Measurements from ENCODE around the gene LYPD3.

The LYPD3 gene

DNA sequence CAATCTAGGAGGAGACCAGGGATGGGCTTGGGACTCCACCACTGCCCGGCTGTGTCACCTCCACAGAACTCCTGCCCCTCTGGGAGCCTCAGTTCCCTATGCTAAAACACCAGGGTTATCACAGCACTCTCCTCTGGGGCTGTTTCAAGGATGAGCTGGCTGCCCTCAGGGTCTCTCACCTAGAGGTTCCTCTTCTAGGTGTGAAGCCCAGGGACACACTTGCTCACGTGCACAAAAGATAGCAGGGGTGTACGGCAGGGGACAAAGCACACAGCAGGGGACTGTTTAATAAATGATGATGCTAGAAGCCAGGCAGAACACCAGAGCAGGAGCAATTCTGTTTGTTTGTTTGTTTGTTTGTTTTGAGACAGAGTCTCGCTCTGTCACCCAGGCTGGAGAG is 16.8 kb upstream of the LYPD3 start:
- H3K9me3 ChIP-seq (ENCODE audit: control insufficient read depth, insufficient read depth, low read length): no peaks in the 10 kb centered on the region
- H3K4me3 ChIP-seq (ENCODE audit: low read depth, low read length): no peak overlapping the region
- H3K9ac ChIP-seq (ENCODE audit: low read depth, low read length): no peak overlapping the region
- H3K36me3 ChIP-seq (ENCODE audit: control insufficient read depth, insufficient read depth, low read length): no peaks in the 10 kb centered on the region
- no peaks in the 10 kb centered on the region for H3K27me3 ChIP-seq (ENCODE audit: control insufficient read depth, insufficient read depth, low read length)
- no peaks in the 10 kb centered on the region for H3K4me1 ChIP-seq (ENCODE audit: control insufficient read depth, insufficient read depth, low read length)

DNA sequence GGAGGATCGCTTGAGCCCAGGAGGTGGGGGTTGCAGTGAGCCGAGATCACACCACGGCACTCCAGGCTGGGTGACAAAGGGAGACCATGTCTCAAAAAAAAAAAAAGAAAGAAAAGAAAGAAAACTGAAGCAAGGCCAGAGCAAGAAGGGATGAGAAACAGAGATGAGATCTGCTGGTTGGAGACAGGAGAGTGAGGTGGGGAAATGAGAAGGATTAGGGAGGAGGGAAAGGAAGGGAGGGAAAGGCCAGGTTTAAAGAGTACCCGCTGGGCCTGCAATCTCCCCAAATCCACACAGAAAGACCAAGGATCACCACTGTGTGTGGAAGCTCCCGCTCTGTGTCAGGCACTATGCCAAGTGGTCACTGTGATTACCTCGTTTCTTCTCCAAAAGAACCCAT is 16.3 kb upstream of the LYPD3 start:
- Histone ChIP-seq H3K36me3 (ENCODE audit: control insufficient read depth, insufficient read depth, low read length) (no peaks in the 10 kb centered on the region), H3K4me3 (ENCODE audit: low read depth, low read length) (no peak overlapping the region), H3K9me3 (ENCODE audit: control insufficient read depth, insufficient read depth, low read length) (no peaks in the 10 kb centered on the region), H3K27me3 (ENCODE audit: control insufficient read depth, insufficient read depth, low read length) (no peaks in the 10 kb centered on the region), H3K4me1 (ENCODE audit: control insufficient read depth, insufficient read depth, low read length) (no peaks in the 10 kb centered on the region), H3K9ac (ENCODE audit: low read depth, low read length) (no peak overlapping the region)

- Histone ChIP-seq H3K4me1 (ENCODE audit: control insufficient read depth, insufficient read depth, low read length) (no peaks in the 10 kb centered on the region), H3K9ac (ENCODE audit: low read depth, low read length) (no peak overlapping the region), H3K9me3 (ENCODE audit: control insufficient read depth, insufficient read depth, low read length) (no peaks in the 10 kb centered on the region), H3K27me3 (ENCODE audit: control insufficient read depth, insufficient read depth, low read length) (no peaks in the 10 kb centered on the region), H3K4me3 (ENCODE audit: low read depth, low read length) (no peak overlapping the region), H3K36me3 (ENCODE audit: control insufficient read depth, insufficient read depth, low read length) (no peaks in the 10 kb centered on the region)
Observed at GRCh38 chr19:43480574-43480973, 15.2 kb upstream of the LYPD3 start.

GRCh38 chr19:43479961-43480561 is 14.7 kb upstream of the LYPD3 start:
- H3K9me3 ChIP-seq (ENCODE audit: control insufficient read depth, insufficient read depth, low read length): no peaks in the 10 kb centered on the region

GRCh38 chr19:43479226-43479625 is 13.8 kb upstream of the LYPD3 start:
- H3K4me1 ChIP-seq (ENCODE audit: control insufficient read depth, insufficient read depth, low read length): no peaks in the 10 kb centered on the region
- H3K4me3 ChIP-seq (ENCODE audit: low read depth, low read length): no peak overlapping the region
- peaks cover 4% of the 10 kb centered on the region for H3K27me3 ChIP-seq (ENCODE audit: control insufficient read depth, insufficient read depth, low read length)
- H3K36me3 ChIP-seq (ENCODE audit: control insufficient read depth, insufficient read depth, low read length): no peaks in the 10 kb centered on the region
- H3K9me3 ChIP-seq (ENCODE audit: control insufficient read depth, insufficient read depth, low read length): no peaks in the 10 kb centered on the region
- no peak overlapping the region for H3K9ac ChIP-seq (ENCODE audit: low read depth, low read length)

More at GRCh38 chr19:43479961-43480561, 14.7 kb upstream of the LYPD3 start:
- Histone ChIP-seq H3K9ac (ENCODE audit: low read depth, low read length) (no peak overlapping the region), H3K27me3 (ENCODE audit: control insufficient read depth, insufficient read depth, low read length) (no peaks in the 10 kb centered on the region), H3K36me3 (ENCODE audit: control insufficient read depth, insufficient read depth, low read length) (no peaks in the 10 kb centered on the region), H3K4me3 (ENCODE audit: low read depth, low read length) (no peak overlapping the region), H3K4me1 (ENCODE audit: control insufficient read depth, insufficient read depth, low read length) (no peaks in the 10 kb centered on the region)

DNA sequence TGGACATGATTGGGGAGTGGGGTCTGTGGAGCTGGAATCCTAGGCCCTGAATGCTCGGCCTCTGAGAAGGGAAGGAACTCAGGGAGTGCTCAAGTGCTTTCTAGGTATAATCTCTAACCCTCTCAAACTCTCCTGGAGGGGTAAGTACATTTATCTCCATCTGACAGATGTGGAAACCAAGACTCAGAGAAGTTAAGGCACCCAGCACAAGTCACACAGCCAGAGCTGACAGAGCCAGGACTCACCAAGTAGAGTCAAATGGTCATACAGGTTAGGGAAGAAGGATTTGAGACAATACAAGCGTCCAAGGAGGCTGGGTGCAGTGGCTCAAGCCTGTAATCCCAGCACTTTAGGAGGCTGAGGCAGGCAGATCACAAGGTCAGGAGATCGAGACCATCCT is 12.9 kb upstream of the LYPD3 start:
- peaks cover 5% of the 10 kb centered on the region for H3K27me3 ChIP-seq (ENCODE audit: control insufficient read depth, insufficient read depth, low read length)
- H3K9me3 ChIP-seq (ENCODE audit: control insufficient read depth, insufficient read depth, low read length): no peaks in the 10 kb centered on the region
- H3K9ac ChIP-seq (ENCODE audit: low read depth, low read length): no peak overlapping the region
- H3K4me1 ChIP-seq (ENCODE audit: control insufficient read depth, insufficient read depth, low read length): no peaks in the 10 kb centered on the region
- H3K4me3 ChIP-seq (ENCODE audit: low read depth, low read length): no peak overlapping the region
- H3K36me3 ChIP-seq (ENCODE audit: control insufficient read depth, insufficient read depth, low read length): no peaks in the 10 kb centered on the region

- Histone ChIP-seq H3K9me3 (ENCODE audit: control insufficient read depth, insufficient read depth, low read length) (no peaks in the 10 kb centered on the region), H3K4me3 (ENCODE audit: low read depth, low read length) (no peak overlapping the region), H3K9ac (ENCODE audit: low read depth, low read length) (no peak overlapping the region), H3K27me3 (ENCODE audit: control insufficient read depth, insufficient read depth, low read length) (peaks cover 7% of the 10 kb centered on the region), H3K4me1 (ENCODE audit: control insufficient read depth, insufficient read depth, low read length) (no peaks in the 10 kb centered on the region), H3K36me3 (ENCODE audit: control insufficient read depth, insufficient read depth, low read length) (no peaks in the 10 kb centered on the region)
Observed at GRCh38 chr19:43476606-43477005, 11.2 kb upstream of the LYPD3 start.

GRCh38 chr19:43474986-43475705 is 9.7 kb upstream of the LYPD3 start:
- Histone ChIP-seq H3K36me3 (ENCODE audit: control insufficient read depth, insufficient read depth, low read length) (no peaks in the 10 kb centered on the region), H3K27me3 (ENCODE audit: control insufficient read depth, insufficient read depth, low read length) (peaks cover 7% of the 10 kb centered on the region), H3K9me3 (ENCODE audit: control insufficient read depth, insufficient read depth, low read length) (no peaks in the 10 kb centered on the region), H3K9ac (ENCODE audit: low read depth, low read length) (no peak overlapping the region), H3K4me3 (ENCODE audit: low read depth, low read length) (peak overlapping the region; percentile 56), H3K4me1 (ENCODE audit: control insufficient read depth, insufficient read depth, low read length) (no peaks in the 10 kb centered on the region)

GRCh38 chr19:43474487-43474886 is 9.1 kb upstream of the LYPD3 start:
- Histone ChIP-seq H3K27me3 (ENCODE audit: control insufficient read depth, insufficient read depth, low read length) (peaks cover 7% of the 10 kb centered on the region), H3K9ac (ENCODE audit: low read depth, low read length) (no peak overlapping the region), H3K4me3 (ENCODE audit: low read depth, low read length) (peak overlapping the region; percentile 40)

DNA sequence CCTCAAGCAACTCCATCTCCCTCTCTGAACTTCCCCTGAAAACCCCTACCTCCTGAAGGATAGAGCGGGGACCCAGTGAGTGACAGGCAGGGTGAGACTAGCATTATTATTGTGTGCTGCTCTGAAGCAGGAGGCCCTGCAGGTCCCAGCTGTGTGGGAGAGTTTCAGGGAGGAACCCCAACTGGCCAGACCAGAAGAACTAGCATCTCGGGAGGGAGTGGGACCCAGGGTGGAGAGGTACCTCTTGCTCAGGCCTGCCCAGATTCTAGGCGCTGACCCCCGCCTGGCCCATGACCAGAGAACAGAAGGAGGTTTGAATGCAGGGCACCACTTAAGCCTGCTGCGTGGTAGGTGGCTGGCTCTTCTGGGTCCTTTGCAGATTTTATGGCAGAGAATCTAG is 5.7 kb upstream of the LYPD3 start:
- H3K9ac ChIP-seq (ENCODE audit: low read depth, low read length): no peak overlapping the region

More at GRCh38 chr19:43474487-43474886, 9.1 kb upstream of the LYPD3 start:
- no peaks in the 10 kb centered on the region for H3K36me3 ChIP-seq (ENCODE audit: control insufficient read depth, insufficient read depth, low read length)
- no peaks in the 10 kb centered on the region for H3K9me3 ChIP-seq (ENCODE audit: control insufficient read depth, insufficient read depth, low read length)
- H3K4me1 ChIP-seq (ENCODE audit: control insufficient read depth, insufficient read depth, low read length): no peaks in the 10 kb centered on the region

GRCh38 chr19:43470288-43470687 is 4.9 kb upstream of the LYPD3 start:
- no peaks in the 10 kb centered on the region for H3K4me1 ChIP-seq (ENCODE audit: control insufficient read depth, insufficient read depth, low read length)
- H3K36me3 ChIP-seq (ENCODE audit: control insufficient read depth, insufficient read depth, low read length): no peaks in the 10 kb centered on the region
- H3K9ac ChIP-seq (ENCODE audit: low read depth, low read length): no peak overlapping the region
- peaks cover 17% of the 10 kb centered on the region for H3K27me3 ChIP-seq (ENCODE audit: control insufficient read depth, insufficient read depth, low read length)
- no peaks in the 10 kb centered on the region for H3K9me3 ChIP-seq (ENCODE audit: control insufficient read depth, insufficient read depth, low read length)
- H3K4me3 ChIP-seq (ENCODE audit: low read depth, low read length): no peak overlapping the region

More for the DNA sequence above, 5.7 kb upstream of the LYPD3 start:
- no peaks in the 10 kb centered on the region for H3K9me3 ChIP-seq (ENCODE audit: control insufficient read depth, insufficient read depth, low read length)
- no peak overlapping the region for H3K4me3 ChIP-seq (ENCODE audit: low read depth, low read length)
- no peaks in the 10 kb centered on the region for H3K4me1 ChIP-seq (ENCODE audit: control insufficient read depth, insufficient read depth, low read length)
- peaks cover 9% of the 10 kb centered on the region for H3K27me3 ChIP-seq (ENCODE audit: control insufficient read depth, insufficient read depth, low read length)
- H3K36me3 ChIP-seq (ENCODE audit: control insufficient read depth, insufficient read depth, low read length): no peaks in the 10 kb centered on the region

- peaks cover 20% of the 10 kb centered on the region for H3K27me3 ChIP-seq (ENCODE audit: control insufficient read depth, insufficient read depth, low read length)
- H3K36me3 ChIP-seq (ENCODE audit: control insufficient read depth, insufficient read depth, low read length): no peaks in the 10 kb centered on the region
- H3K9ac ChIP-seq (ENCODE audit: low read depth, low read length): no peak overlapping the region
- H3K9me3 ChIP-seq (ENCODE audit: control insufficient read depth, insufficient read depth, low read length): no peaks in the 10 kb centered on the region
- peaks cover 5% of the 10 kb centered on the region for H3K4me1 ChIP-seq (ENCODE audit: control insufficient read depth, insufficient read depth, low read length)
- H3K4me3 ChIP-seq (ENCODE audit: low read depth, low read length): no peak overlapping the region
Observed at GRCh38 chr19:43469160-43469480, 3.7 kb upstream of the LYPD3 start.

All from iPS-15b (cell line).